ENCODE results near the gene INPP4A.

DNA sequence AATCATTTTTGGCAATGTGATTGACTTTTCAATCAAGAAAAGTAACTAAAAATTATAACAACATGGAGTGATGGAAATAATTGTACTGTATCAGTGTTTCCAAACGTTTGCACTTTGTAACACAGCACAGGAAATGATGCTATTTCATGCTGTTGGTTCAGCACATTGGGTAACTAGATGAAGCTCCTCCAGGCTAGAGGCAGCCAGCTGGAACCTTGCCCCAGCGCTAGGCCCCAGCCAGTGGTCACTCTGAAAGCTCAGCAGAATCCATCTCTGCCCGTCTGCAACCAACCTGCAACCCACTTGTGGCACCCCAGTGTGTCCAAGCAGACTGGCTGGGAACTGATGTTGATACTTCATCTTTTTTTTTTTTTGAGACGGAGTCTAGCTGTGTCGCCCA lies 179.0 kb downstream of the INPP4A start:
- TF ChIP-seq, protein P1, sequence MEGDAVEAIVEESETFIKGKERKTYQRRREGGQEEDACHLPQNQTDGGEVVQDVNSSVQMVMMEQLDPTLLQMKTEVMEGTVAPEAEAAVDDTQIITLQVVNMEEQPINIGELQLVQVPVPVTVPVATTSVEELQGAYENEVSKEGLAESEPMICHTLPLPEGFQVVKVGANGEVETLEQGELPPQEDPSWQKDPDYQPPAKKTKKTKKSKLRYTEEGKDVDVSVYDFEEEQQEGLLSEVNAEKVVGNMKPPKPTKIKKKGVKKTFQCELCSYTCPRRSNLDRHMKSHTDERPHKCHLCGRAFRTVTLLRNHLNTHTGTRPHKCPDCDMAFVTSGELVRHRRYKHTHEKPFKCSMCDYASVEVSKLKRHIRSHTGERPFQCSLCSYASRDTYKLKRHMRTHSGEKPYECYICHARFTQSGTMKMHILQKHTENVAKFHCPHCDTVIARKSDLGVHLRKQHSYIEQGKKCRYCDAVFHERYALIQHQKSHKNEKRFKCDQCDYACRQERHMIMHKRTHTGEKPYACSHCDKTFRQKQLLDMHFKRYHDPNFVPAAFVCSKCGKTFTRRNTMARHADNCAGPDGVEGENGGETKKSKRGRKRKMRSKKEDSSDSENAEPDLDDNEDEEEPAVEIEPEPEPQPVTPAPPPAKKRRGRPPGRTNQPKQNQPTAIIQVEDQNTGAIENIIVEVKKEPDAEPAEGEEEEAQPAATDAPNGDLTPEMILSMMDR (IDR thresholded peaks at IDR 0.05; ENCODE audit: low read depth, low read length), result no peak
- TF ChIP-seq EZH2phosphoT487 (IDR thresholded peaks at IDR 0.05; ENCODE audit: low read depth), result no peak

All from OCI-LY3 (cell line).